ENCODE measurements around the gene DAGLA.

DNA sequence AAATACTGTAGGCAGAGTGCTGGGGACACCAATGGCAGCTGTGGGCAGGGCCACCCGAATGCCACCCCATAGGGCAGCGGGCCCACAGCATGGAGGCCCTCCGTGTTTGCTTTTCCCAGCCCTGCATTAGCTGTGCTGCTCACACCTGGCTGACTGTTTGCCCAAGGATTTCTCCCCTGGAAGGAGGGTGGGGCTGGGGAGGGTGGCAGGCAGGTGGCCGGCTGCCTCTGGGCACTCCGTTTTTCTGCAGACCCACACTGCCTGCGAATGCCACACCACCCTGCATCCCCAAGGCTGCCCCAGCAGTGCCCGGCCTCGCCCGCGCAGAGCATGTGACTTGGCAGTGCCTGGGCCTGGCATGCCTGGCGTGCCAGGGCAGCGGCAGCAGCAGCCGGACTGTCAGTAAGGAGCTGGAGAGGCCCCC, 19.6 kb downstream of the DAGLA start:
- TF ChIP-seq, protein P1, sequence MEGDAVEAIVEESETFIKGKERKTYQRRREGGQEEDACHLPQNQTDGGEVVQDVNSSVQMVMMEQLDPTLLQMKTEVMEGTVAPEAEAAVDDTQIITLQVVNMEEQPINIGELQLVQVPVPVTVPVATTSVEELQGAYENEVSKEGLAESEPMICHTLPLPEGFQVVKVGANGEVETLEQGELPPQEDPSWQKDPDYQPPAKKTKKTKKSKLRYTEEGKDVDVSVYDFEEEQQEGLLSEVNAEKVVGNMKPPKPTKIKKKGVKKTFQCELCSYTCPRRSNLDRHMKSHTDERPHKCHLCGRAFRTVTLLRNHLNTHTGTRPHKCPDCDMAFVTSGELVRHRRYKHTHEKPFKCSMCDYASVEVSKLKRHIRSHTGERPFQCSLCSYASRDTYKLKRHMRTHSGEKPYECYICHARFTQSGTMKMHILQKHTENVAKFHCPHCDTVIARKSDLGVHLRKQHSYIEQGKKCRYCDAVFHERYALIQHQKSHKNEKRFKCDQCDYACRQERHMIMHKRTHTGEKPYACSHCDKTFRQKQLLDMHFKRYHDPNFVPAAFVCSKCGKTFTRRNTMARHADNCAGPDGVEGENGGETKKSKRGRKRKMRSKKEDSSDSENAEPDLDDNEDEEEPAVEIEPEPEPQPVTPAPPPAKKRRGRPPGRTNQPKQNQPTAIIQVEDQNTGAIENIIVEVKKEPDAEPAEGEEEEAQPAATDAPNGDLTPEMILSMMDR (conservative IDR thresholded peaks at IDR 0.05), result no peak
- peak; percentile 72; the same call in 1 of the 2 replicates for TF ChIP-seq ZFX (IDR thresholded peaks at IDR 0.05)
